HepG2 (cell line): ENCODE data around the gene INKA1. TPM values are rescaled to one million over a fixed set of nuclear protein-coding genes. Genes with fewer than 3 reads are reported as not detected.
A peak's percentile ranks its signal among the peaks of the same experiment; 100 is the strongest.

ENCODE experiments used
- ATM ChIP-seq: fragments of 450-650 bp; IDR thresholded peaks from 2 replicates; pipeline ENCODE4 v1.7.1; 2017; ENCODE audit warnings: mild to moderate bottlenecking, borderline replicate concordance
- BCL6 ChIP-seq: IDR thresholded peaks from 2 replicates; pipeline ENCODE4 v1.6.1; 2016; ENCODE audit warnings: missing genetic modification reagents, missing compliant biosample characterization
- CCAR2 ChIP-seq: fragments of 200-400 bp; formaldehyde crosslinking; optimal IDR thresholded peaks from 2 replicates; pipeline ENCODE3; 2018; ENCODE audit warnings: low read depth, mild to moderate bottlenecking, low read length, moderate library complexity
- CEBPZ ChIP-seq: IDR thresholded peaks from 2 replicates; pipeline ENCODE4 v1.6.1; 2012; ENCODE audit warnings: low read length, improper control_type of control experiment
- MIXL1 ChIP-seq: IDR thresholded peaks from 2 replicates; pipeline ENCODE4 v1.6.1; 2016
- NR2F1 ChIP-seq, 2 experiments: fragments of 450-650 bp in 1 of 2; formaldehyde crosslinking in 1 of 2; IDR thresholded peaks; 2 replicates each; pipeline versions ENCODE4 v1.5.0 to v1.6.1; 2016 to 2020; ENCODE audit warnings: mild to moderate bottlenecking in 1 of 2, missing compliant biosample characterization in 1 of 2, missing genetic modification reagents in 1 of 2, moderate library complexity in 1 of 2
- PAF1 ChIP-seq: IDR thresholded peaks from 2 replicates; pipeline ENCODE4 v1.6.1; 2016; ENCODE audit warnings: missing genetic modification reagents, missing compliant biosample characterization
- RBM22 ChIP-seq: fragments of 200-400 bp; formaldehyde crosslinking; optimal IDR thresholded peaks from 2 replicates; pipeline ENCODE3; 2017; ENCODE audit warnings: mild to moderate bottlenecking, low read length, moderate library complexity
- SP2 ChIP-seq: sonication (generic); formaldehyde crosslinking; IDR thresholded peaks from 2 replicates; pipeline ENCODE4 v1.5.1; 2020; ENCODE audit warnings: mild to moderate bottlenecking, missing genetic modification reagents
- SSRP1 ChIP-seq: IDR thresholded peaks from 2 replicates; pipeline ENCODE4 v1.6.1; 2016; ENCODE audit warnings: control low read depth
- ZBTB37 ChIP-seq: sonication (generic); formaldehyde crosslinking; IDR thresholded peaks from 2 replicates; pipeline ENCODE4 v1.4.0; 2020; ENCODE audit warnings: mild to moderate bottlenecking, missing genetic modification reagents
- ZBTB38 ChIP-seq: sonication (generic); formaldehyde crosslinking; IDR thresholded peaks from 2 replicates; pipeline ENCODE4 v1.5.1; 2020; ENCODE audit warnings: mild to moderate bottlenecking, missing genetic modification reagents
- ZFP36 ChIP-seq: fragments of 150-350 bp; IDR thresholded peaks from 2 replicates; pipeline ENCODE4 v1.6.1; 2018; ENCODE audit warnings: borderline replicate concordance, low read length, low read depth; ENCODE audit not compliant: partially characterized antibody
- ZKSCAN8 ChIP-seq: IDR thresholded peaks from 2 replicates; pipeline ENCODE4 v1.6.1; 2016; ENCODE audit warnings: borderline replicate concordance, missing genetic modification reagents, missing compliant biosample characterization
- ZNF547 ChIP-seq: sonication (generic); formaldehyde crosslinking; IDR thresholded peaks from 2 replicates; pipeline ENCODE4 v1.5.1; 2020; ENCODE audit warnings: mild to moderate bottlenecking, missing genetic modification reagents
- ZNF563 ChIP-seq: sonication (generic); formaldehyde crosslinking; IDR thresholded peaks from 2 replicates; pipeline ENCODE4 v1.8.0; 2022; ENCODE audit warnings: mild to moderate bottlenecking, moderate library complexity, missing genetic modification reagents
- ZNF639 ChIP-seq: conservative IDR thresholded peaks from 2 replicates; pipeline ENCODE4 v1.6.1; 2018; ENCODE audit warnings: missing genetic modification reagents
- ZNF749 ChIP-seq: sonication (generic); formaldehyde crosslinking; IDR thresholded peaks from 2 replicates; pipeline ENCODE4 v1.8.0; 2022; ENCODE audit warnings: mild to moderate bottlenecking, missing genetic modification reagents, moderate library complexity, borderline replicate concordance
- ZNF777 ChIP-seq: sonication (generic); formaldehyde crosslinking; IDR thresholded peaks from 2 replicates; pipeline ENCODE4 v1.4.0; 2020; ENCODE audit warnings: missing genetic modification reagents
- ZNF841 ChIP-seq: sonication (generic); formaldehyde crosslinking; IDR thresholded peaks from 2 replicates; pipeline ENCODE4 v1.8.1; 2023; ENCODE audit warnings: missing genetic modification reagents, borderline replicate concordance
- ZXDC ChIP-seq: sonication (generic); formaldehyde crosslinking; IDR thresholded peaks from 2 replicates; pipeline ENCODE4 v1.5.0; 2020; ENCODE audit warnings: mild to moderate bottlenecking, missing genetic modification reagents
- polyA plus RNA-seq, 8 experiments: library from polyadenylated mRNA; depleted of rRNA in 3 of 8; stranded (reverse) in 7 of 8; unstranded in 1 of 8; fragments of >200 nt; fragmentation: Illumina TruSeq in 4 of 8; extraction: Trizol in 4 of 8; gene quantifications; 2 replicates each; pipeline versions ENCODE4 v1.2.1 to v1.2.3, GENCODE V29; 2011 to 2016; ENCODE audit warnings: low read depth in 4 of 8, missing spikeins in 1 of 8, mixed read lengths in 1 of 8; ENCODE audit not compliant: insufficient read depth in 1 of 8
- total RNA-seq, 5 experiments: library from RNA; depleted of rRNA; stranded (reverse); fragments of >200 nt; fragmentation: Illumina TruSeq; extraction: Trizol; gene quantifications; 2 replicates each; pipeline ENCODE4 v1.2.3, GENCODE V29; 2016; ENCODE audit warnings: low read depth in 1 of 5

The INKA1 gene
- total and polyA plus RNA-seq, 2 of the 13 experiments (the other 11 are each of a cell fraction or from before 2014, with no cell fraction given), result 0.22 to 0.41 TPM

GRCh38 chr3:49802719-49803464, at the start of gene INKA1 (continued):
- TF ChIP-seq ZNF639 (CRISPR knock-in tag) (no peak; the same call in 1 of the 2 replicates), CEBPZ (no peak), ZXDC (CRISPR knock-in tag) (no peak), ATM (no peak), ZNF547 (CRISPR knock-in tag) (peak; percentile 72; the same call in 1 of the 2 replicates), ZNF749 (CRISPR knock-in tag) (no peak), ZFP36 (no peak), BCL6 (CRISPR knock-in tag) (peak; percentile 59; the same call in 1 of the 2 replicates), ZNF777 (CRISPR knock-in tag) (peak; percentile 97), ZBTB37 (CRISPR knock-in tag) (no peak), RBM22 (no peak), ZNF563 (CRISPR knock-in tag) (peak; percentile 42; the same call in 1 of the 2 replicates), MIXL1 (CRISPR knock-in tag) (no peak), NR2F1 (CRISPR knock-in tag; IDR thresholded peaks at IDR 0.05) (no peak), ZBTB38 (CRISPR knock-in tag) (0 out of 2 replicates have a peak, but pooled peaks have one; percentile 13), CCAR2 (no peak), PAF1 (CRISPR knock-in tag) (no peak), ZKSCAN8 (CRISPR knock-in tag) (no peak), ZNF841 (CRISPR knock-in tag) (no peak), SP2 (CRISPR knock-in tag) (no peak; the same call in 1 of the 2 replicates), SSRP1 (CRISPR knock-in tag) (no peak)
